ENCODE results near the gene PLA2G4A. TPM values are rescaled to one million over a fixed set of nuclear protein-coding genes. Genes with fewer than 3 reads are reported as not detected.

Gene PLA2G4A
- total and polyA plus RNA-seq, 5 experiments from 2014 or later = 0.13 TPM; not detected in 4

DNA sequence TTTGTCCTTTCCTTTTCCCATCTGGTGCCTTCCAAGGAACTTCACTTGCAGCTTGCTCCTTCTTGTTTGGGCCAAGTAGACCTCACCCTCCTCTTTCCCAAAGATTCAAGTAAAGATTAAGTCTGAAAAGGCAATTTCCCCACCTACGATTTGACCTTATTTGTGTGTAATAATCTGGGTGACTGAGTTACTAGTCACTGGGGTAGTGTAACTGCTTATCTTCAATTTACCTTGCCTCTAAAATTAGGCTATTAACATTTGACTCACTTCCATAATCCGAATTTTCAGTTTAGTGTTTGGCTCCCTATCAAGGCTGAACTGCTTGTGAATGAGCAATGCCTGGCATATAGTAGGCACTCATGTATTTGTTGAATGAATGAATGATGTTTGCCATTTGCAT lies 59.6 kb downstream of the PLA2G4A start:
- no peak overlapping the region for H3K4me3 Mint-ChIP-seq

DNA sequence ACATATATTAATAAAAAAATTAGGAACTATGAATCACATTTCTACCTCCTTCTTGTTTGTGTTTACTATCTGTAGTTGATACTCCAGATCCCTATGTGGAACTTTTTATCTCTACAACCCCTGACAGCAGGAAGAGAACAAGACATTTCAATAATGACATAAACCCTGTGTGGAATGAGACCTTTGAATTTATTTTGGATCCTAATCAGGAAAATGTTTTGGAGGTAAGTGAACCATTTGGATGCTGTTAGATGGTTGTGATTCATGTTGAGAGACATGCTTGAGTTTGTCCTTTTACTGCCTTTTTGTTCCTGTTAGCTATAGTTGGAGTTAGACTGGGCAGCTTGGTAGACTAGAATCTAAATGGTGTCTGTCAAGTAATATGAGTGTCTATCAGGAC lies 64.2 kb downstream of the PLA2G4A start:
- Mint-ChIP-seq H3K9me3 (peaks cover 0 to 6% (median 0%) of the 10 kb centered on the region in 9 donors), H3K4me3 (no peak overlapping the region), H3K36me3 (no peaks in the 10 kb centered on the region), H3K27me3 (peaks cover 0 to 2% (median 0%) of the 10 kb centered on the region in 5 donors), H3K4me1 (no peaks in the 10 kb centered on the region), H3K27ac (no peak overlapping the region)
- DNase-seq (no peak), ATAC-seq (no peak)
- POLR2A ChIA-PET = no interaction called here

More for the DNA sequence above, 59.6 kb downstream of the PLA2G4A start:
- Mint-ChIP-seq H3K9me3 (peaks cover under 1 to 26% (median 8%) of the 10 kb centered on the region in 9 donors), H3K27me3 (peaks cover 0 to 4% (median 2%) of the 10 kb centered on the region in 5 donors), H3K27ac (no peak overlapping the region), H3K36me3 (no peaks in the 10 kb centered on the region), H3K4me1 (no peaks in the 10 kb centered on the region)
- no peak for DNase-seq
- POLR2A ChIA-PET = no interaction called here
- no peak for ATAC-seq

DNA sequence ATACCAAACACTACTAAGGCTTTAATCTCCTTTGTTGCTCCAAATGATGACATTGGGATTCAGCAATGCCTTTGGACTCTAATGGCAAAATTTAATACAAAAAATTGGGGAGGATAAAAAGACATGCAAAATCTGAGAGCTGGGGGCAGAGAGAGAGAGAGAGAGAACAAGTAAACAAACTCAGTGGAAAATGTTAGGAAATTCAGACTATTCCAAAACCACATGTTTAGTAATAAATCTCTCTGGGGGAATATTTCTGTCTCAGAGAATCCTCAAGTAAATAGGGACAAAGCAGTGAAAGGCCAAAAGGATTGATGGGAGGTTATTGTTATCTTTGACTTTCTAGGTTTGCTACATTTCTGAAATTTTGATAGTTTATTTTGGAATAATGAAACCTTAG lies 65.7 kb downstream of the PLA2G4A start:
- POLR2A ChIA-PET = no interaction called here
- DNase-seq = no peak
- Mint-ChIP-seq H3K27ac (no peak overlapping the region), H3K4me1 (no peaks in the 10 kb centered on the region), H3K27me3 (peaks cover 0 to 2% (median 0%) of the 10 kb centered on the region in 5 donors), H3K4me3 (no peak overlapping the region), H3K9me3 (peaks cover 0 to 6% (median 0%) of the 10 kb centered on the region in 9 donors), H3K36me3 (no peaks in the 10 kb centered on the region)
- ATAC-seq = no peak

DNA sequence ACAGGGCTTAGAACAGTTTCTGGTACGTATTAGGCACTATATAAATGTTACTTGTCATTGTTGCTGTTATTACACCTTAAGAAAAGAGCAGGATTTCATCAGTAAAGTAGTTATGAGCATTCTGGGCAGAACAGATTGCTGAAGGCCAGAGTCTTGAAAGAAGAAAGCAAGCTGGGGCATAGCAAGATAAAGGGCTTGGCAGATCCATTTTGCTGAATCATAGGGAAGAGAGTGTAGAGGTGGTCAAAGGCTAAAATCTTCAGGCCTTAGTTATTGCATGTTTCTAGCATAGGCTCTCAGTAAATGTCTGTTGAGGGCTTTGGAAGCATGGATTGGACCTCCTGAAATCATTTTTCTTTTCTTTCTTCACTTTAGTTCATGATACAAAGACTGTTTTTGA lies 67.5 kb downstream of the PLA2G4A start:
- Mint-ChIP-seq H3K4me3 (no peak overlapping the region), H3K36me3 (no peaks in the 10 kb centered on the region), H3K4me1 (no peaks in the 10 kb centered on the region), H3K27ac (no peak overlapping the region), H3K9me3 (no peaks in the 10 kb centered on the region), H3K27me3 (peaks cover 0 to 2% (median 0%) of the 10 kb centered on the region in 5 donors)
- ATAC-seq (no peak), DNase-seq (no peak)
- POLR2A ChIA-PET = no interaction called here

DNA sequence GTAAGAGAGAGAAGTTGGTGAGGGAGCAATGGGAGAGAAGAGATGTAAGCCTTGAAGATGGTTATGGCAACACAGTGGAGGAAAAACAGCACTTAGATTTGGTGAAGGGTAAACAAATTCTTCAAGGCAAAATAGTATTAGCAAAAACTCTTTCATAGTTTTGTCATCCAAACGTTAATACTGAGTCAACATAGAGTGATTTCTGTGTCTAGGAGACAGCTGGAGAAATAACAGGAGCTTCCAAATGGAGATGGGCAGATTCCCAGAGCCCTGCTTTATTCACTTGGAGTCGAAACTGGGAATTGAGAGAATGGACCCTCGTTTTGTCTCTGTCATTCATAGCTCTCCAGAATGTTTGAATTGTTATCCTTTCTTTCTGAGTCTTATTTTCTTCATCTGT lies 68.3 kb downstream of the PLA2G4A start:
- Mint-ChIP-seq H3K9me3 (no peaks in the 10 kb centered on the region), H3K27me3 (peaks cover 0 to 2% (median 0%) of the 10 kb centered on the region in 5 donors), H3K36me3 (no peaks in the 10 kb centered on the region), H3K4me3 (no peak overlapping the region), H3K4me1 (no peaks in the 10 kb centered on the region), H3K27ac (no peak overlapping the region)
- DNase-seq (no peak), ATAC-seq (no peak)
- POLR2A ChIA-PET = no interaction called here

DNA sequence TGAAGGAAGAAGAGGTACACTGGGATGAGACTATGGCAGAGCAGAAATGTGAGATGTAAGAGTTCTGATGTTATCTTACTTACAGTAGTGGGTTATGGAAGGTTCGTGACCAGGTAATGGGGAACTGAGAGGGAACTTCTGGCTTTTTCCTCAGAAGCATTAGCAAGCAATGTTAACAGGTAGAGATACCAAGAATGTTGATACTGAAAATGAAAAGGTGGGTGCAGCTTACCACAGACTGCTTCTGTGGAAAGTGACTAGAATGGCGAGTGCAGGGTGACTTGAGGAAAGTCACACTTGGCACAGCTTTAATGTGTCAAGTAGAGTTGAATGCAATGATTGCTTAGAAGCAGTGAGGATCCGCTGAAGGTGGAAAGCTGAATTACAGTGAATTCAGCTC lies 70.8 kb downstream of the PLA2G4A start:
- Mint-ChIP-seq H3K4me3 (no peak overlapping the region), H3K9me3 (no peaks in the 10 kb centered on the region), H3K27ac (no peak overlapping the region), H3K4me1 (no peaks in the 10 kb centered on the region), H3K36me3 (no peaks in the 10 kb centered on the region), H3K27me3 (peaks cover 0 to 5% (median 0%) of the 10 kb centered on the region in 5 donors)
- ATAC-seq (no peak), DNase-seq (no peak)
- POLR2A ChIA-PET = no interaction called here

DNA sequence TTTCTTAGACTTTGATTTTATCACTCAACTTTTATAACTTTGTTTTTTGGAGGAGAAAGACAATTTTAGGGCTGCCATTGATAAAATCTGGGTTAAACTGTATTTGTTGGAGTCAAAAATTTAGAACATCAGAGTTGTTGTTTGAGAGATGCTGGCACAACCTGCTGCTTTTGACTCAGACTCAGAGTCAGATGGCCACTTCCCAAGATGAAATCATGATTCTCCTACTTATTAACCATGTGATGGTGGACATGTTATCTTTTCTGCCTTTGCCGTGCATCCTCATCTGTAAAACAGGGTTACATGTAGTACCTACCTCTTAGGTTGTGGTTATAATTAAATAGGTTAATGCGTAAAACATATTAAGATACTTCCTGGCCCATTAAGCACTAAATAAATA lies 71.2 kb downstream of the PLA2G4A start:
- Mint-ChIP-seq H3K4me3 (no peak overlapping the region), H3K27ac (no peak overlapping the region), H3K36me3 (no peaks in the 10 kb centered on the region), H3K9me3 (no peaks in the 10 kb centered on the region), H3K27me3 (peaks cover 0 to 5% (median 0%) of the 10 kb centered on the region in 5 donors), H3K4me1 (no peaks in the 10 kb centered on the region)
- no peak for ATAC-seq
- POLR2A ChIA-PET = no interaction called here
- DNase-seq = no peak

DNA sequence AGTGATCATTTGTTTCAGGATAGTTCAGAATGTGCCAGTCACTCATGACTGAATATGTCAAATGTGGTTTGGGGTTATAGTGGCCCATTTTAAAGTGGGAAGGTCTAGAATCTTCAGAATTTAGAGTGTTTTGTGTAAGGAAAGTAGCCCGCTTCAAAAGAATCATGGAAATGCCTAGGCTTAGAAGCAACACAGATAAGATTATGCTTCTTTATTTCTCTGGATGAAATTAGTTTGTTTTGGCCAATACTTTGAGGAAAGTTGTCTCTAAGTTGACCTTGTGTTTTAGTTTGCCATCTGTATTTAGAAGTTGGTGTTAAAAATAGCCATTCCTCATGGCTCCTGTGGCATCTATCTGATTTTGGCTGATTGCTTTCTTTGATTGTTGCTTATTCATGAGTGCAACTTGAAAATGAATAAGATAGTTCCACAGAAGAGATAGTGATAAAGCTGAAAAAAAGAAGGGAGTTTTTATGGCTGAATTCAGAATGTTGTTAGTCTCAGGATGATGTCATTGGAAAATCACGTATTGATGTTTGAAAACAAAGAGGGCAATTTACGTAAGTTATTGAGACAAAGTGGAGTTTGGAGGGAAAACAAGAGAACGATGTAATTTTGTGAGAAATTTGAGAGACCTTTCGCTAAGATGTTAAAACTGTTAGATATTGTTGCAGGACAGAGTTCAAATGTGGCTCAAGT lies 71.9 kb downstream of the PLA2G4A start:
- H3K36me3 Mint-ChIP-seq = no peaks in the 10 kb centered on the region
- no peaks in the 10 kb centered on the region for H3K9me3 Mint-ChIP-seq
- no peaks in the 10 kb centered on the region for H3K4me1 Mint-ChIP-seq
- DNase-seq (no peak), ATAC-seq (no peak)
- peaks cover 0 to 5% (median 0%) of the 10 kb centered on the region in 5 donors for H3K27me3 Mint-ChIP-seq
- no peak overlapping the region for H3K27ac Mint-ChIP-seq
- POLR2A ChIA-PET = no interaction called here
- H3K4me3 Mint-ChIP-seq = no peak overlapping the region

DNA sequence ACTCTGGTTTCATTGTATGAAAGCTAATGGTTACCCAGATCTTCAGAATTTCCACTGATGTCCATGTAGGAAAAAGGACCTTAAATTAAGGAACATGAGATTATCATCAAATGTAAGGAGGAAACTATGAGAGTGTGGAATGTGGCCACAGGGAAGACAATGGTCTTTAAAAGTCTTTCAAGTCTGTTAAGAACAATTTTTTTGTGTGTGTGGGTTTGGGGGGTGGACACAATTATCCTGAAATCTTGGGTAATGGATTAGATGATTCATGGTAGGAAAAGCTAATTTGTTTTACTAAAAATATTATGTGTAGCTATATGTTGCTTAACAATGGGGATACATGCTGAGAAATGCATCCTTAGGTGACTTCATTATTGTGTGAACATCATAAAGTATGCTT lies 72.9 kb downstream of the PLA2G4A start:
- DNase-seq (no peak), ATAC-seq (no peak)
- Mint-ChIP-seq H3K9me3 (no peaks in the 10 kb centered on the region), H3K36me3 (no peaks in the 10 kb centered on the region), H3K4me1 (no peaks in the 10 kb centered on the region), H3K27me3 (peaks cover 0 to 5% (median 0%) of the 10 kb centered on the region in 5 donors), H3K4me3 (no peak overlapping the region), H3K27ac (no peak overlapping the region)
- POLR2A ChIA-PET = no interaction called here

DNA sequence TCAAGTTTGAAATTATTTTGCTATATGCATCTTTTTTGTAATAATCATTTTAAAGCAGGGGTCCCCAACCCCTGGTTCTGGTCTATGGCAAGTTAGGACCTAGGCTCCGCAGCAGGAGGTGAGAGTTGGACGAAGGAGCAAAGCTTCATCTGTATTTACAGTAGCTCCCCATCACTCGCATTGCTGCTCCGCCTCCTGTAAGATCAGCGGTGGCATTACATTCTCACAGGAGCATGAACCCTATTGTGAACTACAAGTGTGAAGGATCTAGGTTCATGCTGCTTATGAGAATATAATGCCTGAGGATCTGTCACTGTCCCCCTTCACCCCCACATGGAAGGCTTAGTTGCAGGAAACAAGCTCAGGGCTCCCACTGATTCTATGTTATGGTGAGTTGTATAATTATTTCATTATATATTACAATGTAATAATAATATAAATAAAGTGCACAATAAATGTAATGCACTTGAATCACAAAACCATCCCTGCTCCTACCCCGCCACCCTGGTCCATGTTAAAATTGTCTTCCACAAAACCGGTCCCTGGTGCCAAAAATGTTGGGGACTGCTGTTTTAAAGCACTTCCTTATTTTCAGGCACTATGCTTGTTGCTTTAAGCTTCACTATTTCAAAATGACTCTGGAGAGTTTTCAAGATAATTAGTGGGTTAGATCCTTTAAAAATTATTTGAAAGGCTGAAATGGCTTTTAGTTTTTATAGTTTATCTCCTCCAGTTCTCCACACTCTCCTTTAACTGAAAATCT lies 74.8 kb downstream of the PLA2G4A start:
- Mint-ChIP-seq H3K9me3 (no peaks in the 10 kb centered on the region), H3K27me3 (peaks cover 0 to 5% (median 0%) of the 10 kb centered on the region in 5 donors), H3K27ac (no peak overlapping the region), H3K4me3 (no peak overlapping the region), H3K36me3 (no peaks in the 10 kb centered on the region), H3K4me1 (no peaks in the 10 kb centered on the region)
- POLR2A ChIA-PET = no interaction called here
- ATAC-seq (no peak), DNase-seq (no peak)

DNA sequence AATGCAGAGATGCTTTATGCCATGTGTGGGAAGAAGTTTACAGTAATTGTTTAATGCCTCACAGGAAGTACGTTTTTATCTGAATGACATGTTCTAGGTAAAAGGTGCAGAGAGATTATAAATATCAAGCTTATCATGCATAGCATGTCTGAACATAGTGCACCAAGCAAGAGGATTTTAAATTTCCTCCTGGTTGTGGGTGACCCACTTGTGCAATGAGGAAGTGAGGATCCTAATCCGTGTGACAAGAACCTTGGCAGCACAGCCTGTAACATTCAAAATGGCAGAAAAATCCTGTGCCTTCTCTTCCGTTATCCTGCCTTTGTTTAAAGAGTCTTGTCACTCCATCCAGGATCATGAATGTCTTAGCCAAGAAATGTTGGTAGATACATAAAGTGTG lies 75.6 kb downstream of the PLA2G4A start:
- Mint-ChIP-seq H3K36me3 (no peaks in the 10 kb centered on the region), H3K9me3 (no peaks in the 10 kb centered on the region), H3K27ac (no peak overlapping the region), H3K27me3 (peaks cover 0 to 5% (median 0%) of the 10 kb centered on the region in 5 donors), H3K4me1 (no peaks in the 10 kb centered on the region), H3K4me3 (no peak overlapping the region)
- ATAC-seq (no peak), DNase-seq (no peak)
- POLR2A ChIA-PET = no interaction called here

DNA sequence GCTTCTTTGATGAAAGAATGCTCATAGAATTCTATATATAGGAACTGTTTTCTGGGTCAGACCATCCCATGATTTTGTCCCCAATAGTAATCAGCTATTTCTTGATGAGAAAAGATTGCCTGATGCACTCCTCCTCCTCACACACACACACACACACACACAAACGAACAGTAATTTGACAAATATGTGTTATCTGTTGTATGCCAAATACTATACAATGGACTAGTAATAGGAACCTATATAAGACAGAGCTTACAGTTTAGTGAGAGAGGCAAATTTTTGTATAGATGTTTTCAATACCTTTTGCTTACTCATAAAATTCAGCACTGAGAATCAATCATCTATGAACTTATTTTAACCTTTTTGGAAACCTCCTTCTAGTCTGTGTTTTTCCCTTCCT lies 76.8 kb downstream of the PLA2G4A start:
- Mint-ChIP-seq H3K27ac (no peak overlapping the region), H3K27me3 (peaks cover 0 to 5% (median 0%) of the 10 kb centered on the region in 5 donors), H3K4me1 (no peaks in the 10 kb centered on the region), H3K9me3 (no peaks in the 10 kb centered on the region), H3K36me3 (no peaks in the 10 kb centered on the region), H3K4me3 (no peak overlapping the region)
- ATAC-seq (no peak), DNase-seq (no peak)
- POLR2A ChIA-PET = no interaction called here

DNA sequence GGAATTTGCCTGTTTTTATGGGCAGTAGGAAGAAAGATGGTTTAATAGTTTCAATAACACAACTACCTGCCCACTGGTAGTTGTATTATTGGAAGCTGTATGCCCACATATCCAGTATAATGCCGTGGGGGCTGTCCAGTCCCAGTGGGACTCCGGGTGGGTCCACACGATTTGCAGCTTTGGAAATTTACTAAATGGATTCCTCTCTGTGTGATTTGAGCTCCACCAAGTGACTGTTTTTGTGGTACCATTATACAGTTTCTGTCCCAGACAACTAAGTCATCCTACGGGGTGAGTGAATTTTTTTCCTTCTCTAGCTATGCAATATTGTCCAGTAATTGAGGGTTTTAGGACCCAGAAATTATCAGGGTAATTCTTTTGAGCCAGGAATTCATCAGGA lies 86.8 kb downstream of the PLA2G4A start:
- Mint-ChIP-seq H3K9me3 (no peaks in the 10 kb centered on the region), H3K27me3 (no peaks in the 10 kb centered on the region), H3K27ac (no peak overlapping the region), H3K4me1 (no peaks in the 10 kb centered on the region), H3K4me3 (no peak overlapping the region), H3K36me3 (no peaks in the 10 kb centered on the region)
- POLR2A ChIA-PET = no interaction called here
- ATAC-seq = no peak
- no peak for DNase-seq

All from naive thymus-derived CD8-positive, alpha-beta T cell (primary cell).